Activated T-cell treated with anti-CD3 and anti-CD28 coated beads for 1 hour (primary cell): ENCODE measurements around the gene RBFA.

Experiments used
- DNase-seq: peaks from one replicate; pipeline ENCODE4 v3.0.0-alpha.2; 2020; ENCODE audit warnings: low read depth

RBFA gene

DNA sequence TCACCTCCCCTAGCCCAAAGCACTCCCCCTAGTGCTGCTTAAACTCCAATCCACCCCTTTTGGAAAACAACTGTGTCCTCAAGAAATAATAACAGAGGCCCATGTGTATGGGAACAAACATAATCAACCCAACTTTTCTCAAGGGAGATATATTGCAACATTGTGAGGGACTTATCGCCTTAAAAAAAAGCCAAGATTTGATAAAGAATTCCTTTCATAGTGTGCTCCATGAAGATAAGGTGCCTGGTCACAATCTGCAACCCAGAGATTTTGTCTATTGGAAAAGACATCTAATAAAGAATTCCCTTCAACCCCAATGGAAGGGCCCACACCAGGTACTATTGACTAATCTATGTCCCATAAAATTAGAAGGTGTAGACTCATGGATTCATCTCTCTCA is 4.5 kb upstream of the RBFA start:
- DNase-seq: no peak

DNA sequence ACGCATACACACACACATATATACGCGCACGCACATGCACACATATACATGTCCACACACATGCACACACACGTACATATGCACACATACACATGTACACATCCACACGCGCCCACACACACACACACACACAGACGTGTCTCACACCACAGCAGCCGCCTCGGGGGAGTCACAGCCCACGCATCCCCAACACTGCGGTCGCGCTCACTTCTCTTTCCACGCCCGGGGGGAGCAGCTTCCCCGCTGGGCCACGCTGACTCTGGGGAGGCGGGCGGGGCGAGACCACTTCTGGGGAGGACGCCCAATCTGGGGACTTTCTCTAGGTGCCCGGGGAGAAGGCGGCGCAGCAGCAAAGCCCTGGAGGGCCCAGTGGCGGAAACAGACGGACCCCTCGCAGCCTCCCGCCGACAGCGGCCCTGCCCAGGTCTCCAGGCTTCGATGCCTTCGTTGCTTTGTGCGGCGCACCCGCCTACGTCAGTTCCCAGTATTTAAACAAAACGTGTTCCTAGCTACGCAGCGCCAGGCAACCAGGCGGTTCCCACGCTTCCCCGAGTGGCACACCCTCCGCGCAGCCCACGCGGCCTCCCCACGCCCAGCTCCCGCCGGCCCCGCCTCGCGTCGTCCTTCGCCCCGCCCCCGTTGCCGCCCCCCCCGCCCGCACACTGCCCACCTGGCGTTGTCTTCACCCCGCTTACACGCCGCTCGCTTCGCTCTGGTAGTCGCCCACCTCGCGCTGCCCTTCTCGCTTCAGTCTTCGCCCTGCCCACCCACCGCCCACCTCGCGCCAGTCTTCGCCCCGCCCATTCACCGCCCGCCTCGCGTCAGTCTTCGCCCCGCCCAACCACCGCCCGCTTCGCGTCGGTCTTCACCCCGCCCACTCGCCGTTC is 810 bp upstream of the RBFA start:
- DNase-seq: peak; percentile 58

DNA sequence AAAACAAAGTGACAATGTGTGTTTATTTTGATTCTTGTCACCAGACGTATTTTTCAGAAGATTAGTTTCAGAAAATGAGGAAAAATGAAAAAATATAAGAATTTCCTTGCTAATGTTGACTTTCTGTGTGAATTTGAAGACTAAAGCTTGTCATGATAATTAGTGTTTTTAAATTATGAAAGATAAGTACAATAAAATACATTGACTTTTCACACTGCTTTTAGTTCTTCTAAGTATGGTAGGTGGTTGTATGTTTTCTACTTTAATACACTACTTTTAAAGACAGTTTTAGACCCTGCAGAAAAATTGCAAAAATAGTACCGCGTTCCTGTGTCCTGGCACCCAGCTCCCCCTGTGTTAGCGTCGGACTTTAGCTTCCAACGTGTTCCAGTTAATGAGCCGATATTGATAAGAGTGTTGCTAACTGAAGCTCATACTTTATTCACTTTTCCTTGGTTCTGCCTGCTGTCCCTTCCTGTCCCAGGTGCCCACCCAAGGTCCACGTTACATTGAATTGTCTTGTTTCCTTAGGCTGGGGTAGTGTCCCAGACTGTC is 695 bp downstream of the RBFA start:
- no peak for DNase-seq

DNA sequence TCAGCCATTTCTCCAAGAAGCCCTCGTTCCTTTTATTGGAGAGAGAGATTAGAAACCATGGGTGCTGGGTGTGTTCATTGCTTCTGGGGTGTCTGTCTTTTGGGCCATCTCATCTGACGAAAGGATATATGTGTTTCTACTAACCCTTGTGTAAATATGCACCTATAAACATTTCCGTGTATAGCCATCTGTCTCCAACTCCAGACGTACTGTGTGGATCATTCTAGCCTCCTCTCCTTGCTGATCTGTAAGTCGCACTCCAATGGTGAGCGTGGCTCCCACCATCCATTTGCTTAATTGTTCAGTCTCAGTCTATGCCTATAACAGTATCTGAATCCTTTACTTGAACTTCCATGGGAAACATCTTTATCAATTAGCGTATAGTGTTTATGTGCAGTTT is 1.8 kb downstream of the RBFA start:
- no peak for DNase-seq

DNA sequence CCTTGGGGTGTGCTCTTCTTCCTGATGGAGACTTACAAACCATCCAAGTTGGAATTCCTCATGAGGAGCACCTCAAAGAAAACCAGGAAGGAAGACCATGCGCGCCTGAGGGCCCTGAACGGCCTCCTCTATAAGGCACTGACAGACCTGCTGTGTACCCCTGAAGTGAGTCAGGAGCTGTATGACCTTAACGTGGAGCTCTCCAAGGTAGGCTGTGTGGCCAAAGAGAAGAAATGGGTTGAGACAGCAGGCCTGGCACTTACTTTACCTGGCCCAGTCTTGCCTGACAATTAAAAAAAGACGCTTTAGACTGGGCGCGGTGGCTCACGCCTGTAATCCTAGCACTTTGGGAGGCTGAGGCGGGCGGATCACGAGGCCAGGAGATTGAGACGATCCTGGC is 3.1 kb downstream of the RBFA start:
- DNase-seq: no peak

DNA sequence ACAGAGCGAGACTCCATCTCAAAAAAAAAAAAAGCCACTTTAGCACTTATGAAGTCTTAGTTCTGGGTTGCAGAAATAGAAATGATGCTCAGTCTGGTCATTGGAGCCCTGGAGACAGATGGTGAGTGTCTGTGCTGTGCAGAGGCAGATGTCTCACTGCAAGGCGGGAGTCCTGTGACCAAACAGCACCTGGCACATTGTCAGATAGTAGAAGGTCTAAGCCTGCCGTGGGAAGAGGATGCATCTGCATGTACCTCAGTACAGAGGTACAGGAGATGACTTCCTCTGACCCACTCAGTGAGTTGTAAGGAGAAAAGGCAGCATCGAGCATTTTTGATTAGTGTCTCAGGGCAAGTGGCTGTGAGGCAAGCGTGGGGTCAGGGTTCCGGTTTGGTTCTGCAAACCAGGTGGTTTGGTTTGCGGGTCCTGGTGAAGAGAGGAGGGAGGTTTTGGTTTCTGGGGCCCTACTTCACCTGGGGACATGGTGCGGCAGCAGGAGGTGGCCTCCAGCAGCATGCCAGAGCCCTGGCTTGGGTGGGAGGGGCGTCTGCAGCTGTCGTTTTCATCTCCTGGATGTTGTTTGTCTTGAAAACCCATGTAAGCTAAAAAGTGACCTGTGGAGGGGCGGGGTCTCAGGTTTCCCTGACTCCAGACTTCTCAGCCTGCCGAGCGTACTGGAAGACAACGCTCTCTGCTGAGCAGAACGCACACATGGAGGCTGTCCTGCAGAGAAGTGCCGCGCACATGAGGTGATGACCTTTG is 3.8 kb downstream of the RBFA start:
- DNase-seq: no peak

DNA sequence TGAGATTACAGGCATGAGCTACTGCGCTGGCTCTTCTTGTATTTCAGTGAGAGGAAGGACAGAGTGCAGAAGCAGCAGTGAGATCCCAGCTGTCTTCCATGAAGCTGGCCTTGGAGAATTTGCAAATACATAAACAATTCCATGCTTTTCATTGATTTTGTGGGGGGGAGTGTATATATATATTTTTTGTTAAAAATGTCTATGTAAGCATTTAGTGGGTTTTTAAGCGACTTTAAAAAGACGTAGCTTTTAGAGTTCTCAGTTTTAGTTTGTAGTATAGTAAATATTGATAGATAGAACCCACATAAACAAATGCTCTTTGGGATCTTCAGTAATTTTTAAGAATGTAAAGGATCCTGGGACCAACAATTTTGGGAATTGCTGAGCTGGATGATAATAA is 6.3 kb downstream of the RBFA start:
- DNase-seq: no peak

DNA sequence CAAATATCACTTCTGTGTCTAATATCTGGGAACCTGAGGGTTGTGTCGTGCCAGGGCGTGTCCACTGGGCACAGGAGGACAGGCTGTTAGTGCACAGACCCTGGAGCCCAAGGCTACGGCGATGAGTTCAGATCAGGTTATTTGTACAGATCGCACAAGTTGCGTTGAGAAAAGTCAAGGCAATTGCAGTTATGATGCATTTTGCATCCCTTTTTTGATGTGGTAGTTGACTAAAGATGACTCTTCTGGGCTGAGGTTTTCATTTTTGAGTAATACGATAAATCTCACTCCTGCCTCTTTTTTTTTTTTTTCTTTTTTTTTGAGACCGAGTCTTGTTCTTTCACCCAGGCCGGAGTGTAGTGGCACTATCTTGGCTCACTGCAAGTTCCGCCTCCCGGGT is 7.2 kb downstream of the RBFA start:
- no peak for DNase-seq

DNA sequence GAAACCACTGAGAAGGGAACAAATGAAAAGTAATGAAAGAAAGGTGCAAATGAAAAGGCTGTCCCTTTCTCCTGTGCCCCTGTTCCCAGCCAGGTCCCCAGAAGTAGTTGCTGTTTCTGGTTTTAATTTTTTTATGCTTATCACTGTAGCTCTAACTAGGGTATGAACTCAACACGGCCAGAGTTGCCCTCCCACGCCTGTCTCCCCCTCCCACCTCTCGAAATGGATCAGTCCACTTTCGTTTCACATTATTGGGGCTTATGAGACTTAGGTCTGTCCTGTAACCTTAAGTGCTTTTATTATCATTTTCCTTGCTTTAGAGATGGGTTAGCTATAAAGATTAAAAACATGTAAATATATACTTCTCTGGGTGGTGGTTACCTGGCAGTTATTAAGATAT is 8.6 kb downstream of the RBFA start:
- no peak for DNase-seq

DNA sequence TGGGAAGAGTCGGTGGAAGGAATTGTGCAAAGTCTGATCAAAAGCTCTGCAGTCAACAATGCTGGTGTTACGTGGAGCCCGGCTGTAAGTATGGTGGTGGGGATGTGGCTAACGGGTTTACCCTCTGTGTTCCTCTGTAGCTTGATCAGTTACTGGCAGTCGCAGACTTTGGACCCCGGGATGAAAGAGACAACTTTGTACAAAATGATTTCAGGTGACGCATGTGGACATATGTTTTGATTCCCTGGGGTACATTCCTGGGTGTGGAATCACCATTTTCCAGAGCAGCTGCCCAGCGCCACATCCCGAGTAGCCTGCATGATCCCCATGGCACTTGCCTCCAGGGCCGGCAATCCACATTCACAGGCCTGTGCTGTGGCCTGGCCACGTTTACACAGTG is 9.8 kb downstream of the RBFA start:
- DNase-seq: no peak

DNA sequence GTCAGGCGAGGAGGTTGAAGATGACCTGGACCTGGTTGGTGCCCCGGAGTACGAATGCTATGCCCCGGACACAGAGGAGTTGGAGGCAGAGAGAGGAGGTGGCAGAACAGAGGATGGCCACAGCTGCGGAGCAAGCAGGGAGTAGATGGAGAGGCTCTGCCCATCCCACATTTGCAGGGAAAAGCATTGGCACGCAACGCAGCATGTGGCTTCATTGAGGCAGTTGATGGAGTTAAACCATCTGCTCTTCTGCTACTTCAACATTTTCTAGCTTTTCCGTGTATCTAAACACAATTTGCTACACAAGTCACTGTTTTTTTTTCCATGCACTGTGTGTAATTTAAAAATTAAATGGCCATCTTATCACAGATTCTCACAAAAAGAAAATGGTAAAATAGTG is 11.8 kb downstream of the RBFA start:
- no peak for DNase-seq

DNA sequence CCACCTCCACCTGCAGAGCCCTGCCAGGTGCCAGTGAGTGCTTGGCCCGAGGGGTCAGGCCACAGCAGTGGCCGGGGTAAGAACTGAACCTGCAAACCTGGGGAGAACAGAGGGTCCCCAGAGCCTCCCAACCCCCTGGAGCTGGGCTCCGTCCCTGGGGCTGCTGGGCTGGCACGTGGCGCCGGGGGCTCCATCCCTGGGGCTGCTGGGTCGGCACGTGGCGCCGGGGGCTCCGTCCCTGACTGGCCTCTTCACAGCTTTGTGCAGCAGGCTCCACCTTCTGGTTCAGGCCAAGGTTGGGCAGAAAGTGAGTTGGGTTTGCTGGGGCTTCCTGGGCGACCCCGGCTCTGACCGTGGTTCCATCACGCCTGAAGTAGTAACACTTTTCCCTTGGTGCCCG is 12.2 kb downstream of the RBFA start:
- no peak for DNase-seq

DNA sequence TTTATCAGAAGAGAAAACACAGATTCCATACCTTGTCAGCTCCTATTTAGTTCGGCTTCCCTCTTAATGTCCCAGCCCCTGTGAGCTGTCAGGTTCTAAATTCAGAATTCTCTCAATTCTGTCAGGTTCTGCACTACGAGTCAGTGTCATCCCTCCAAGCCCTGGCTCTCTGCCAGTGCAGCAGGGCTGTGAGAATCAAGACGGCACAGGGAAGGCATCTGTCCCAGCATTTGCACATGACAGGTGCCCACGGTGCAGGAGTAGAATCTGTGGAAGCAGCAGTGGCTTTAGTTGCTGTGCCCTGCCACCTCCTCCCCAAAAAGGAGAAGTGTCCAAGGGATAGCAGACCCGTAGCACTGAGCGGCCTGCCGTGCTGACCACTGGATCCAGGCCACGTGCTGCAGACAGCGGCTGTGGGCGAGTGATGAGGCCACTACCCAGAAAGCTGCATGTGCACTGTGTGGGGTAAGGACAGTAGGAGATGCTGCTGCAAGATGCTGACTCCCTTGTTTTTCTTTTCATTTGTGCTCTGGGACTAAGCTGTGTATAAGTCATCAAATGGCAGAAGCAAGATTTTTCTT is 12.8 kb downstream of the RBFA start:
- DNase-seq: no peak

DNA sequence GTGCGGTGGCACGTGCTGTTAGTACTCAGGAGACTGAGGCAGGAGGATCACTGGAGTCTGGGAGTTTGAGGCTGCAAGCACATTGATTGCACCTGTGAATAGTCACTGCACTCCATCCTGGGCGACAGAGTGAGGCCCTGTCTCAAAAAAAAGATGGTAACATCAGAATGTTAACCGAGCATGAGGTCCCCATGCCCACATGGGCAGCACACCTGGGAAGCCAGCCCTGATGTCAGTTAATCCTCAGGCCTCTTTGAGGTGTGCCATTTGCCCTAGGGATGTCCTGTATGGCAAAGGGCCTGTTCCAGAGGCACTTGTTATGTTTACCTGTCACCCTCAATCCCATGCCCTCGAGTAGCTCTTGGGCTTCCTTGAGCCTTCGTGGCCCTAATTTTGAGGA is 16.6 kb downstream of the RBFA start:
- DNase-seq: no peak

DNA sequence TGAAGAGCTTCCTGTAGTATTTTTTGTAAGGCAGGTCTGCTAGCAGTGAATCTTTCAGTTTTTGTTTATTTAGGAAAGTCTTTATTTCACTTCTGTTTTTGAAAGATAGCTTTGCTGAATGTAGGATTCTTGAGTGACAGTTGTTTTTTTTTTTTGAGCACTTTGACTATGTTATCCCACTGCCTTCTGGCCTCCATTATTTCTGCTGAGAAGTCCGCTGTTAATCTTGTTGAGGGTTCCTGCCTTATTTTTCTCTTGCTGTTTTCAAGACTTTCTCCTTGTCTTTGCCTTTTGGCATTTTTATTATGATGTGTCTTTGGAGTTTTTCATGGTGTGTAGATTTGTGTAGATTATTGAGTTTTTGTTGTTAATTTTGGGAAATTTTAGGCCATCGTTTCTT is 21.9 kb downstream of the RBFA start:
- DNase-seq: no peak

DNA sequence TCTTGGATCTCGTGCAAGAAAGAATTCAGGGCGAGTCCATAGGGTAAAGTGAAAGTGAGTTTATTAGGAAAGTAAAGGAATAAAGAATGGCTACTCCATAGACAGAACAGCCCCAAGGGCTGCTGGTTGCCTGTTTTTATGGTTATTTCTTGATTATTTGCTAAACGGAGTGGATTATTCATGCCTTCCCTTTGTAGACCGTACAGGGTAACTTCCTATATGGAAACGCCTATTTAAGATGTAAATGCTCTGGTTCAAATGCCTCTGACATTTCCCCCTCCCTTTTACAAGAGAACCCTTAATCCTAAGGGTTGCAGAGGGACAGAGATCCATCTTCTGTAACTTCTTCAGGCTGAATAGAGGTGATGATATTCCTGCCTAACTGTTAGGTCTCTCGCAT is 25.7 kb downstream of the RBFA start:
- no peak for DNase-seq

DNA sequence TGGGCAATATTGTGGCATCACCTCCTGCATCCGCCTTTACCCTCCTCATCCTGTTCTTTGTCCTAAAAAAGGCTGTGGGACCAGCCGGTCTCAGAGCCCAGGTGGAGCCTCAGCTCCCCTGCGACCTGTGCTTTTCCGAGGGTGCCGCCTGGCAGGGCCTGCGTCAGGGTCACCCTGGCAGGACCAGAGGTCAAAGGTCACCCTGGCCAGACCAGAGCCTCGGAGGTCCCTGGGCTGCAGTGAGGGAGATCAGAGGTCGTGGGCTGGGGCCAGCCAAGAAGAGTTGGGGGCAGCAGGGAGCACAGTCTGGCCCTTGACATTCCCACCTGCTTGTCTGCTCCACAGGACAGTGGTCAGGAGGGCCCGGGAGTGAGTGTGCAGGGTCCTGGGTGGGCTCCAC is 31.5 kb downstream of the RBFA start:
- no peak for DNase-seq

DNA sequence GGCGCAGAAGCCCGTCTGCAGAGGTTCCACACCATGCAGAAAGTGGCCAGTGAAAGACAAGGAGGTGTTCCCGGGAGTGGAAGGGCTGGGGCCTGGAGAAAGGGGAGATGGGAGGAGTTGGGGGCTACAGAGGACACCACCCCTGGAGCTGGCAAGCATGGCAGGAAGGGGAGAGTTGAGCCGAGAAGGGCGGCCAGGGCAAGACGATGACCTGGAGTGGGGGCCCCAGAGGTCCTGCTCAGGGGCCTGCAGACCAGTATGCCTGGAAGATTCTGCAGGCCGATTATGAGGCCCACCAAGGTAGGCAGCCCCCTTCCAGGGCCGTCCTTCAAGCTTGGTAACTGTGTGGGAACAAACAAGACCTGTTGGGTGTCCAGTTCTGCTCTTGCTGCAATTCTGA is 33.1 kb downstream of the RBFA start:
- no peak for DNase-seq

DNA sequence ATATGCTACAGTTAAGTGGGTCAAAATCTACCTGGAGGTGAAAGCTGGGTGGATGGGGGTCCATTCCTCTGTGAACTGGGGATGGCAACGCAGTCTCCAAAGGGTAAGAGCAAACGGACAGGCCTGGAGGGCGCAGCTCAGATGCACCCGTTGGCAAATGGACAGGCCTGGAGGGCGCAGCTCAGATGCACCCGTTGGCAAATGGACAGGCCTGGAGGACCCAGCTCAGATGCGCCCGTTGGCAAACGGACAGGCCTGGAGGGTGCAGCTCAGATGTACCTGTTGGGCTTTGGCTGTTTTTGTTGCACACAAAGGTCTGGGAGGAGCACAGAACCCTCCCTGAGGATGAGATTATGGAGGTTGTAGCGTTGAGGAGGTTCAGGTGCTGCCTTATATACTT is 33.7 kb downstream of the RBFA start:
- no peak for DNase-seq

DNA sequence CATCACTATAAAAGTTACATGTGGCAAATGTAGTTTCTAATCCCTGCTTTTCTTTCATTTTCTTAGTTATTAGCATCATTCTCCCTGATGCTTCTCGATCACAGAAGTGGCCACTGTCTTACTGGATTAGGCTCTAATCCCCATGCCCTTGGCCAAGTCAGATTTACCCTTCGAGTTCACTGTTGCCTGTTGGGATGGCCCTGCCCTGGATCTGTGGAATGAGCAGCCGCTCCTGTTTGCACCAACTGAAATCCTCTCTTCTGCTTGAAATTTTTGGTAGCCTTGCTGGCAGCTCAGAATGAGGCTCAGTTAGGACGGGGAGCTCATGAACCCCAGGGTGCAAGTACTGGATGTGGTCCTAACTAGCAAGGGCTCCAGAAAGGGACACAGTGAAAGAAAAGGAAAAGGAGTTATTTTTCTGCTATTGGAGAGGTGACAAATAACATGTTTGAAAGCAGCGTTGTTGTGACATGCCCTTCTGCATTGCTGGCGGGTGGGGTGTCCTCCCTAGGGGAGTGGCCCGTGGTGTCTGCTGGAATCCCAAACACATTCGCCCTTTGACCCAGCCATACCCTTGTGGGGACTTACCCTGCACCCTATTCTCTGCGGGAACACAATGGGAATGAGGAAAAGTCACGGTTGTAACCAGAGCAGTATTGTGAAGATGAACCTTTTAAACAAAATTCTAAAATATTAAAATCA is 34.5 kb downstream of the RBFA start:
- no peak for DNase-seq

DNA sequence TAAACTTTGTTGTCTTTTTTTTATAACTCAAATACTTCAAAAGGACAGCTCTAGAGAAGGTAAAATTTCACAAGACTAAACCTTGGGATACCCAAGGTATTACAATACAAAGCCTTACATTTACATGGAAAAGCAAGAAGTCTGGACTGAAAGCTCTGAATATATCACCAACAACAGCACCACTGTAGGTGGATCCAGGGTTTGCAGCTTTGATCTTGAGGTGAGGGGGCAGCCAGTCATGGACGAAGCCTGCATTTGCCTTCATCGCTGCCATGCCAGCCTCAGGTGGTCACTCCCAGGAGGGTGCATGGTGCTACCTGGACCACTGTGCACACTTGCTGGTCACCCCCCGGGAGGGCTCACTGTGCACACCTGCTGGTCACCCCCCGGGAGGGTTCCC is 36.6 kb downstream of the RBFA start:
- no peak for DNase-seq

DNA sequence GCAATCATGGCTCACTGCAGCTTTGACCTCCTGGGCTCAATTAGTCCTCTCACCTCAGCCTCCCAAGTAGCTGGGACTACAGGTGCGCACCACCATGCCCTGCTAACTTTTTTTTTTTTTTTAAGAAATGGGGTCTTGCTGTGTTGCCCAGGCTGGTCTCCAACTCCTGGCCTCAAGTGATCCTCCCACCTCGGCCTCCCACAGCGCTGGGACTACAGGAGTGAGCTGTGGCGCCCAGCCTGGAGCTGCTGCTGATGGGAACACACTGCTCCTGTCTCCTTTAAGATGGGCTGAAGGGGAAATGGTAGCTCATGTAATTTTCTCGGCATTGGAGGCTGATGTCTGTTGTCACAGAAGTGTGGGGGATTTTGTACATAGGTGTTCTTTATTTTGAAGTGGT is 39.9 kb downstream of the RBFA start:
- no peak for DNase-seq
